Measurements from ENCODE around the gene TIAM1. TPM values are rescaled to one million over a fixed set of nuclear protein-coding genes. Genes with fewer than 3 reads are reported as not detected.

The TIAM1 gene
- total and polyA plus RNA-seq, 9 donors = 3.6 to 26.7 (median 7.1) TPM

DNA sequence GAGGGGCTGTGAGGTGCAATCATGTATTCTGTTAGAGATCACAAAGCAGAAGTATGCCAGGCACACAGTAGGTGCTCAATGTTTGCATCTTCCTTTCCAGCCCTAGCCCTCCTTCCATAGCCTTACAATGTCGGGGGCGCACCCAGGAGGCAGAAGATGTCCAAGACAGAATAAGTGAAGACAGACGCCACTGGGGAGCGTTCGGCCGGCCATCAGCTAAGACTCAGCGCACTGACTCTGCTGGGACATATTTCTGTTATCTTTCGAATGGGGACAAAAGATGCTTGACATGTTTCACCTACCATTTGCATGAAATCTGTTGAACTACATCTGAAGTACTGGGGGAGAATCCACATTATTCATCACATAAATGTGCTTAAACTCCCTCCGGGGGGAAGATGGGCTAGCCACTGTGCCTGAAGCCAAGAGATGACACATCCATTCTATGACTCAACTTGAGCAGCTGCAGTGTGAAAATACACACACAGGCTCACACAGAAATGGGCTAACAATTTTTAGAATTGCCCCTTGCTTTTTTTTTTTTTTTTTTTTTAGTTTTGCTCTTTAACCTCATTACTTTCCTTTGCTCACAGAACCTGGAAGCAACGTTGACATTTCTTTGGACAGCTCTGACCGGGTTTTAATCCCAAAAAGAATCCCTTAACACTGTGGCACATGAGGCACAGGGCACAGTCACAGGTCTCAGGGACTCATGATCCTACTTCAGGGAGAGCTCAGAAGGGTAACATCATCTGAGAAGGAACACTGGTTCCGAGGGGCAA is 7.9 kb downstream of the TIAM1 start:
- H3K36me3 ChIP-seq = no peaks in the 10 kb centered on the region
- no peak overlapping the region for H3K4me3 ChIP-seq
- intact Hi-C loops (cut with DNase I) = no loop called here
- no peak overlapping the region for H3K27ac ChIP-seq
- no peaks in the 10 kb centered on the region for H3K4me1 ChIP-seq (ENCODE audit: insufficient read depth)
- TF ChIP-seq CTCF (IDR thresholded peaks at IDR 0.05) = no peak
- TF ChIP-seq POLR2A (IDR thresholded peaks at IDR 0.05) = no peak
- H3K9me3 ChIP-seq = no peaks in the 10 kb centered on the region
- DNase-seq = no peak
- 73 to 79% (median 73%) methylated on average over 12 of the region's 12 CpGs for WGBS, 3 donors
- H3K27me3 ChIP-seq = no peaks in the 10 kb centered on the region

DNA sequence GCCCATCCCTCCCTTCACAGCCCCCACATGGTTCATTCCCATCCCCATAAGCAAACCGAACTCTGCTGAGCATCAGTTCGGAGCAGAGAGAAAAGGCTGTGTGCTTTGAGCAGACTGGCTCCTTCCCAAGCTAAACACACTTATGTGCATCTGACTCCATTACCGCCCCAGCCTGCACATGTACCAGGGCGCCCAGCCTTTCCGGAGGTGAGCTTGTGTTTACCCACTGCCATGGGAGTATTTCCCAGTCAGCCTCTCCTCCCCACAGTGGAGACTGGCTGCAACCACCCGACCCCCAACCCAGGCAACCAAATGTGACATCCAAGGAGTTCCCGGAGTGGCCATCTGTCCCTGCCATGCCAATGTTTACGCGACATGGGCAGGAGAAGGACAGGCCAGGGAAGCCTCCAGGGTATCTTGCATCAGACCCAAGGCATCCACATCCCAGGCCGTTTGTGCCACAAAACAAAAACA is 9.4 kb downstream of the TIAM1 start:
- no peaks in the 10 kb centered on the region for H3K4me1 ChIP-seq (ENCODE audit: insufficient read depth)
- no peak overlapping the region for H3K27ac ChIP-seq
- no peak overlapping the region for H3K4me3 ChIP-seq
- no peak for DNase-seq
- no peak for TF ChIP-seq EP300 (IDR thresholded peaks at IDR 0.05)
- TF ChIP-seq CTCF (IDR thresholded peaks at IDR 0.05) = no peak
- TF ChIP-seq POLR2A (IDR thresholded peaks at IDR 0.05) = no peak
- intact Hi-C loops (cut with DNase I) = no loop called here
- H3K36me3 ChIP-seq = no peaks in the 10 kb centered on the region
- H3K9me3 ChIP-seq = no peaks in the 10 kb centered on the region
- 70 to 87% (median 78%) methylated on average over 10 of the region's 10 CpGs for WGBS, 3 donors
- no peaks in the 10 kb centered on the region for H3K27me3 ChIP-seq

DNA sequence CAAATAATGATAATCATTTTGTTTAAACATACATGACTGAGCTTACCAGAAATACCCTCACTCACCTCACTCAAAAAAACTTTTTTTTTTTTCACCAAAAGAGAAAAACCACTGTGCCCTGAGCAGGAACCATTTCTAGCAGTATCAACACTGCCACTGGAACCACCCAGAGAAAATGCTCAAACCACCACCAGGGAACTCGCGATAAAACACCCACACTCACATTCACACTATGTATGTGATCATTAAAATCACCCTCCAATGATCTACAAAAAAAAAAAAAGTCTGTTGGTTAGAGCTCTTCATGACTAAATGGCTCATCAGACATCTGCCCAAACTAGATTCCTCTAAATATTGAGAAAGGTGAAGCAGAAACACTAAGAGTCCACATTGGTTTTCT is 11.5 kb downstream of the TIAM1 start:
- H3K4me3 ChIP-seq = no peak overlapping the region
- H3K27me3 ChIP-seq = no peaks in the 10 kb centered on the region
- intact Hi-C loops (cut with DNase I) = no loop called here
- TF ChIP-seq POLR2A (IDR thresholded peaks at IDR 0.05) = no peak
- no peak for TF ChIP-seq CTCF (IDR thresholded peaks at IDR 0.05)
- no peak for TF ChIP-seq EP300 (IDR thresholded peaks at IDR 0.05)
- no peak for DNase-seq
- H3K27ac ChIP-seq = no peak overlapping the region
- H3K4me1 ChIP-seq (ENCODE audit: insufficient read depth) = no peaks in the 10 kb centered on the region
- no peaks in the 10 kb centered on the region for H3K36me3 ChIP-seq
- WGBS, 3 donors = 71 to 99% (median 95%) methylated on average over 2 of the region's 2 CpGs
- no peaks in the 10 kb centered on the region for H3K9me3 ChIP-seq

GRCh38 chr21:31331231-31331630 is 12.8 kb downstream of the TIAM1 start:
- no peaks in the 10 kb centered on the region for H3K36me3 ChIP-seq
- H3K4me3 ChIP-seq = no peak overlapping the region
- WGBS, 3 donors = 76 to 80% (median 76%) methylated on average over 2 of the region's 2 CpGs
- H3K27ac ChIP-seq = no peak overlapping the region
- DNase-seq = no peak
- no peaks in the 10 kb centered on the region for H3K9me3 ChIP-seq
- TF ChIP-seq CTCF (IDR thresholded peaks at IDR 0.05) (no peak), EP300 (IDR thresholded peaks at IDR 0.05) (no peak), POLR2A (IDR thresholded peaks at IDR 0.05) (no peak)
- intact Hi-C loops (cut with DNase I) = no loop called here
- H3K4me1 ChIP-seq (ENCODE audit: insufficient read depth) = no peaks in the 10 kb centered on the region
- H3K27me3 ChIP-seq = no peaks in the 10 kb centered on the region
